ENCODE results near the gene KCNQ1. TPM values are rescaled to one million over a fixed set of nuclear protein-coding genes. Genes with fewer than 3 reads are reported as not detected.

Gene KCNQ1
- total RNA-seq, 1 experiment from 2014 or later = 10.7 TPM

DNA sequence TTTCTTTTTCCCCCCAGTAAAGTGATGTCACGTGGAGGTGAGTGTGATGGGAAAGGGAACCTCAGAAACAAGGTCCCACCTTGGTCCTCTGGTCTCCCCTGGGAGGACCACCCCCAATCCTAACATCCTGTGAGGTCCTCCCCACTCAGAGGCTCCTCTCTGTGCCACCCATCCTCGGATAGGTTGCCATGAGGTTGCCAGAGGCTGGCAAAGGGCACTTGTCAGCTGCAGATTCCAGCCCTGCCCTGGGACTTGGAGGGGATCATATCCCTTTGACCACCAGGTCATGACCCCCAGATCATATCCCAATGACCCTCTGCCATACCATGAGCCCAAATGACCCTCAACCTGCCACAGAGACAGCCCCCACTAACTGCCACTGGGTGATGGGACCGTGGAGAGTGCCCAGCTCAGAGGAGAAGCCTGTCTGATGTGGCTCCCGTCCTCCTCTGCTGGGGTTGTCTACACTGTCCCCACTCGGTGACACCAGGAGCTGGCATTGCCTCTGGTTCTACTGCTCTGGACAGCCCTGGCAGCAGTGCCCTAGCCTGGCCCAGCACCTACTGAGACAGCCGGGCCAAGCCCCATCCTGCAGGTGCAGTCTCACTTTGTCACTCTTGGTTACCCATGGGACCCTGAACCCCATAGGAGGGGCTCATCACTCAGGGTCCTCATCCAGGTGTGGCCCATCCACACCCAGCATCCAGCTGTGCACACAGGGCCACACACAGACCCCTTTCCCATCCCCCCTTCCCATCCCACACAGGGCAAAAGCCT, 345.2 kb downstream of the KCNQ1 start:
- Histone ChIP-seq H4K20me1 (ENCODE audit: insufficient read depth) (no peaks in the 10 kb centered on the region), H3K9me2 (ENCODE audit: insufficient read depth) (no peaks in the 10 kb centered on the region; the same call in 1 of the 2 replicates), H3K36me3 (ENCODE audit: control insufficient read depth in 1 of 2, insufficient read depth in 2 of 2, low read length in 2 of 2) (no peaks in the 10 kb centered on the region), H3K27me3 (ENCODE audit: insufficient read depth, low read length) (no peaks in the 10 kb centered on the region; the same call in 1 of the 2 replicates), H3K4me3 (replicated peaks in 1 of 2; ENCODE audit: low read depth in 1 of 2, low read length in 2 of 2) (no peak overlapping the region), H3K27ac (ENCODE audit: low read depth, low read length) (no peak overlapping the region), H3K9me3 (ENCODE audit: control insufficient read depth in 1 of 2, insufficient read depth in 1 of 2, low read depth in 1 of 2, low read length in 2 of 2) (no peaks in the 10 kb centered on the region), H3K79me2 (ENCODE audit: insufficient read depth, low read length) (no peaks in the 10 kb centered on the region), H3K4me1 (ENCODE audit: control insufficient read depth in 1 of 2, insufficient read depth in 2 of 2, low read length in 2 of 2) (peaks cover 0 to 5% of the 10 kb centered on the region in 2 experiments; a peak in 1 of 4 replicates), H3K9ac (ENCODE audit: low read length) (no peak overlapping the region), H2AFZ (ENCODE audit: low read depth, low read length, poor library complexity, severe bottlenecking) (no peak overlapping the region), H3K4me2 (ENCODE audit: low read length) (no peak overlapping the region)
- TF ChIP-seq CEBPB (IDR thresholded peaks at IDR 0.05; ENCODE audit: low read depth) = no peak
- TF ChIP-seq POLR2AphosphoS5 (IDR thresholded peaks at IDR 0.05; ENCODE audit: low read depth, low read length) = no peak
- TF ChIP-seq CBX3 (IDR thresholded peaks at IDR 0.05; ENCODE audit: low read depth) = no peak
- TF ChIP-seq FOSL1 (IDR thresholded peaks at IDR 0.05; ENCODE audit: low read depth) = no peak
- no peak for TF ChIP-seq EZH2 (IDR thresholded peaks at IDR 0.05)
- no peak for TF ChIP-seq JUND (IDR thresholded peaks at IDR 0.05)
- no peak for TF ChIP-seq REST (IDR thresholded peaks at IDR 0.05; ENCODE audit: low read depth)
- TF ChIP-seq RAD21 (IDR thresholded peaks at IDR 0.05; ENCODE audit: low read depth) = no peak
- ChIA-PET RAD21 (ENCODE audit: low non-redundant PET in 1 of 2, low total read pairs in 2 of 2, uncharacterized antibody in 2 of 2, unreplicated experiment in 2 of 2) (no interaction called here), POLR2A (no interaction called here), CTCF (no interaction called here)
- no peak for DNase-seq (ENCODE audit: low read depth, low spot score)
- no peak for ATAC-seq
- no TSS peak for BruUV-seq (replicated peaks)
- intact Hi-C loops (cut with micrococcal nuclease) = no loop called here
